ENCODE measurements around the gene PHACTR3. TPM values are rescaled to one million over a fixed set of nuclear protein-coding genes. Genes with fewer than 3 reads are reported as not detected.

The PHACTR3 gene
- total and polyA plus RNA-seq, 7 experiments from 2014 or later: 0.49 TPM; not detected in 6

DNA sequence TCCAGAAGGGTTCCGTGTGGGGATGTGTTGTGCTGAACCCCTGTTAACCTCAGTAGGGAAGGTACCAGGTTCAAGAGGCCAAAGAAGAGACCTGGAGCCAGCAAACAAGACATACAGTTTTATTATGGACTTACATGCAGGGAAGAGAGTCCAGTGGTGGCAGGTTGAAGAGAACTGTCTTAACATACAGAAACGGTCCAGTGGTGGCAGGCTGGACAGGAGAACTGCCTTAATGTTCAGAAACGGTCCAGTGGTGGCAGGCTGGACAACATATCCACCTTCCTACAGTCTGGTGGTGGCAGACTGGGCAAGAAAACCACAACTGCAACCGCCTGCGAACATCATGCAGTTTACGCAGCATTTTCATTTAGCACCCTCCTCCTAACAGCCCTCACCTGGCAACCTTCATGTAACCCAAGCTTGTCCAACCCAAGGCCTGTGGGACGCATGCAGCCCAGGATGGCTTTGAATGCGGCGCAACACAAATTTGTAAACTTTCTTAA is 75.9 kb downstream of the PHACTR3 start:
- Histone ChIP-seq H3K4me1 (ENCODE audit: control insufficient read depth in 2 of 2, insufficient read depth in 2 of 2, low read length in 2 of 2) (no peaks in the 10 kb centered on the region), H3K27me3 (ENCODE audit: control insufficient read depth in 2 of 2, insufficient read depth in 2 of 2, low read length in 2 of 2) (no peaks in the 10 kb centered on the region), H3K36me3 (ENCODE audit: control insufficient read depth in 2 of 3, insufficient read depth in 3 of 3, low read length in 3 of 3) (no peaks in the 10 kb centered on the region), H3K27ac (ENCODE audit: low read depth, low read length) (no peak overlapping the region), H3K9me3 (ENCODE audit: control insufficient read depth in 2 of 3, low read length in 3 of 3) (no peaks in the 10 kb centered on the region), H3K4me3 (ENCODE audit: low read length) (no peak overlapping the region)
- peaks cover 0 to 3% (median 0%) of the 10 kb centered on the region in 11 donors for H3K9me3 Mint-ChIP-seq
- no peaks in the 10 kb centered on the region for H3K4me1 Mint-ChIP-seq
- CTCF ChIA-PET: no interaction called here
- intact Hi-C loops (cut with micrococcal nuclease): no loop called here
- no peak for ATAC-seq
- H3K27ac Mint-ChIP-seq: no peak overlapping the region
- peaks cover 9 to 44% (median 30%) of the 10 kb centered on the region in 5 donors for H3K27me3 Mint-ChIP-seq
- no peak overlapping the region for H3K4me3 Mint-ChIP-seq
- no peak for DNase-seq
- no peaks in the 10 kb centered on the region for H3K36me3 Mint-ChIP-seq
- POLR2A ChIA-PET: no interaction called here

DNA sequence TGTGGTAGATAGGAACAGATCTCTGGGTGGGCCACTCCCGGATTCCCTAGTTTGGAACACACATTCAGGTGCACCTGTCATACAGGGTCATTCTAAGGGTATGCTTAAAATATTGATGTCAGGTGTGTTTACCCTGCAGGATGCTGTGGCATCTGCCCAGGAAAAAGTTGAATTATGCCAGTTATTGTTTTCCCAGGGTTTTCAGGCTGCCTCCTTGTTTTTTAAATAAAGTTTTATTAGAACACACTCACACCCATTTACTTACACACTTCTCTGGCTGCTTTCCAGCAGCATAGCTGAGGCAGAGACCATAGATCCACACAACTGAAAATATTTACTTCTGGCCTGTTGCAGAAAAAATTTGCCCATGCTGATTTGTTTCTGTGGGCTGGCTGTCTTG is 76.5 kb downstream of the PHACTR3 start:
- no peak for ATAC-seq
- H3K9me3 ChIP-seq (ENCODE audit: control insufficient read depth in 2 of 3, low read length in 3 of 3): no peaks in the 10 kb centered on the region
- Mint-ChIP-seq H3K9me3 (peaks cover 0 to 3% (median 0%) of the 10 kb centered on the region in 11 donors), H3K27ac (no peak overlapping the region), H3K27me3 (peaks cover 9 to 38% (median 30%) of the 10 kb centered on the region in 5 donors), H3K4me3 (no peak overlapping the region), H3K36me3 (no peaks in the 10 kb centered on the region), H3K4me1 (no peaks in the 10 kb centered on the region)
- no peaks in the 10 kb centered on the region for H3K36me3 ChIP-seq (ENCODE audit: control insufficient read depth in 2 of 3, insufficient read depth in 3 of 3, low read length in 3 of 3)
- no peak for DNase-seq
- POLR2A ChIA-PET: no interaction called here
- intact Hi-C loops (cut with micrococcal nuclease): no loop called here
- no peaks in the 10 kb centered on the region for H3K4me1 ChIP-seq (ENCODE audit: control insufficient read depth in 2 of 2, insufficient read depth in 2 of 2, low read length in 2 of 2)
- CTCF ChIA-PET: no interaction called here
- no peak overlapping the region for H3K4me3 ChIP-seq (ENCODE audit: low read length)
- H3K27me3 ChIP-seq (ENCODE audit: control insufficient read depth in 2 of 2, insufficient read depth in 2 of 2, low read length in 2 of 2): no peaks in the 10 kb centered on the region
- H3K27ac ChIP-seq (ENCODE audit: low read depth, low read length): no peak overlapping the region

DNA sequence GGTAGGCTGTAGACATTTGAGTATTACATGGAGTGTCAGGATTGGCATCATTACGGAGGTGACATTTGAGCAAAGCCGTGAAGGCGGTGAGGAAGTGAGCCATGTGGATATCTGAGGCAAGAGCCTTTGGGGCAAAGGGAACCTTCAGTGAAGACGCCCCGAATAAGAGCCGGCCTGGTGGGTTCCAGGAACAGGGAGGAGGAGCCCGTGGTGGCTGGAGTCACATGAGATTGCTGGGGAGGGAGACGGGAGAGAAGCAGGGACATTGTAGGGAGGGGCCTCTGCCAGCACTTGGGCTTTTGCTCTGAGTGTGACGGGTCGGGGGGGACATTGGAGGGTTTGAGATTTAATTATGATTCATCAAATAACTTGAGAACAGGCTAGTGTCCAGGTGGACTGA is 78.3 kb downstream of the PHACTR3 start:
- Histone ChIP-seq H3K36me3 (ENCODE audit: control insufficient read depth in 2 of 3, insufficient read depth in 3 of 3, low read length in 3 of 3) (no peaks in the 10 kb centered on the region), H3K4me1 (ENCODE audit: control insufficient read depth in 2 of 2, insufficient read depth in 2 of 2, low read length in 2 of 2) (no peaks in the 10 kb centered on the region), H3K27ac (ENCODE audit: low read depth, low read length) (no peak overlapping the region), H3K27me3 (ENCODE audit: control insufficient read depth in 2 of 2, insufficient read depth in 2 of 2, low read length in 2 of 2) (no peaks in the 10 kb centered on the region), H3K9me3 (ENCODE audit: control insufficient read depth in 2 of 3, low read length in 3 of 3) (no peaks in the 10 kb centered on the region), H3K4me3 (ENCODE audit: low read length) (no peak overlapping the region)
- intact Hi-C loops (cut with micrococcal nuclease): no loop called here
- POLR2A ChIA-PET: no interaction called here
- no peak for DNase-seq
- Mint-ChIP-seq H3K27me3 (peaks cover 4 to 28% (median 21%) of the 10 kb centered on the region in 5 donors), H3K4me1 (no peaks in the 10 kb centered on the region), H3K4me3 (no peak overlapping the region), H3K36me3 (no peaks in the 10 kb centered on the region), H3K9me3 (peaks cover 0 to 3% (median 0%) of the 10 kb centered on the region in 11 donors), H3K27ac (no peak overlapping the region)
- no peak for ATAC-seq
- CTCF ChIA-PET: no interaction called here

DNA sequence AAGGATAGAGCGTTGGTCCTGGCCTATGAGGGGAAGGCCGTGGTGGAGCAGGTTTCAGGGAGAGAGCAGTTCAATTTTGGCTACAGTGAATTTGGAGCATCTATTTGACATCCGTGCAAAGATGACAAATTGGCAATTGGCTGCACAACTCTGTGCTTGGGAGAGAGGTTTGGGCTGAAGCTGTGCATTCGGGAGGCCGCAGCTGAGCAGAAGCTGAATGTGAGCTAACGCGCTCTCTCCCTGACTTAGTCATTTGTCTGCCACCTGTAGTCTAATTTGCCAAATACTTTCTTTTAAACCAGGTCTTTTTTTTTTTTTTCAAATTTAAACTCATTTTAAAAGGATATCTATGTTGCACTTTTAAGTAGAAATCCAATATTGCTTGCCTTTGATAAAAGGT is 78.8 kb downstream of the PHACTR3 start:
- POLR2A ChIA-PET: no interaction called here
- ATAC-seq (no peak), DNase-seq (no peak)
- H3K36me3 Mint-ChIP-seq: no peaks in the 10 kb centered on the region
- H3K4me3 Mint-ChIP-seq: no peak overlapping the region
- peaks cover 0 to 3% (median 0%) of the 10 kb centered on the region in 11 donors for H3K9me3 Mint-ChIP-seq
- H3K4me3 ChIP-seq (ENCODE audit: low read length): no peak overlapping the region
- CTCF ChIA-PET: no interaction called here
- no peaks in the 10 kb centered on the region for H3K4me1 Mint-ChIP-seq
- H3K4me1 ChIP-seq (ENCODE audit: control insufficient read depth in 2 of 2, insufficient read depth in 2 of 2, low read length in 2 of 2): no peaks in the 10 kb centered on the region
- intact Hi-C loops (cut with micrococcal nuclease): no loop called here
- H3K27ac ChIP-seq (ENCODE audit: low read depth, low read length): no peak overlapping the region
- no peaks in the 10 kb centered on the region for H3K9me3 ChIP-seq (ENCODE audit: control insufficient read depth in 2 of 3, low read length in 3 of 3)
- no peak overlapping the region for H3K27ac Mint-ChIP-seq
- H3K27me3 ChIP-seq (ENCODE audit: control insufficient read depth in 2 of 2, insufficient read depth in 2 of 2, low read length in 2 of 2): no peaks in the 10 kb centered on the region
- H3K36me3 ChIP-seq (ENCODE audit: control insufficient read depth in 2 of 3, insufficient read depth in 3 of 3, low read length in 3 of 3): no peaks in the 10 kb centered on the region
- H3K27me3 Mint-ChIP-seq: peaks cover 0 to 22% (median 15%) of the 10 kb centered on the region in 5 donors

DNA sequence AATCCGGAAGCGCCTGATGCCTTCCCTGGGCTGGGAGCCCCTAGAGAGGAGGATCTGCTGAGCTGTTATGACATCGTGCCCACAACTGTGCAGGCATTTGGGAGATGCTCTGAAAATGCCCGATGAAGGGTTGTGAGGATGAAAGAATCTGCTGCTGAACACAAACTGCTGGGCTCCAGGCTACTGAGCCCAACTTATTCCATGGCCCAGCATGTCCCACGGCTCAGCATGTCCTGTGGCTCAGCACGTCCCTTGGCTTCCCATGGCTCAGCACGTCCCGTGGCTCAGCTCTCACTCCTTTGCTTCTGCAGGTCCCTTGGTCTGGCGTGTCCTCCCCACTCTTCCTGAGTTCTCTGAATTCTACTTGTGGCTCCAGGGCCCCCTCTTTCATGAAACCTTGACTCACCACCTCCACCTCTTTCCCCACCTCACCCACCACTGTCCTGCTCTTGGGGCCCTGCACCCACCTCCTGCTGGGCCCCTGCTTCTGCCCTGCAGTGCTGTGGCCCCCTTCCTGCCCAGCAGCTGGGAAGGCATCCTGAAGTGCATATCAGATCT is 80.4 kb downstream of the PHACTR3 start:
- no peaks in the 10 kb centered on the region for H3K36me3 Mint-ChIP-seq
- Histone ChIP-seq H3K4me1 (ENCODE audit: control insufficient read depth in 2 of 2, insufficient read depth in 2 of 2, low read length in 2 of 2) (no peaks in the 10 kb centered on the region), H3K36me3 (ENCODE audit: control insufficient read depth in 2 of 3, insufficient read depth in 3 of 3, low read length in 3 of 3) (no peaks in the 10 kb centered on the region), H3K27me3 (ENCODE audit: control insufficient read depth in 2 of 2, insufficient read depth in 2 of 2, low read length in 2 of 2) (no peaks in the 10 kb centered on the region), H3K27ac (ENCODE audit: low read depth, low read length) (no peak overlapping the region), H3K9me3 (ENCODE audit: control insufficient read depth in 2 of 3, low read length in 3 of 3) (no peaks in the 10 kb centered on the region), H3K4me3 (ENCODE audit: low read length) (no peak overlapping the region)
- ChIA-PET CTCF (no interaction called here), POLR2A (no interaction called here)
- no peak overlapping the region for H3K4me3 Mint-ChIP-seq
- intact Hi-C loops (cut with micrococcal nuclease): no loop called here
- ATAC-seq (no peak), DNase-seq (no peak)
- peaks cover 0 to 3% (median 0%) of the 10 kb centered on the region in 11 donors for H3K9me3 Mint-ChIP-seq
- H3K4me1 Mint-ChIP-seq: no peaks in the 10 kb centered on the region
- no peak overlapping the region for H3K27ac Mint-ChIP-seq
- peaks cover 0 to 17% (median 9%) of the 10 kb centered on the region in 5 donors for H3K27me3 Mint-ChIP-seq

DNA sequence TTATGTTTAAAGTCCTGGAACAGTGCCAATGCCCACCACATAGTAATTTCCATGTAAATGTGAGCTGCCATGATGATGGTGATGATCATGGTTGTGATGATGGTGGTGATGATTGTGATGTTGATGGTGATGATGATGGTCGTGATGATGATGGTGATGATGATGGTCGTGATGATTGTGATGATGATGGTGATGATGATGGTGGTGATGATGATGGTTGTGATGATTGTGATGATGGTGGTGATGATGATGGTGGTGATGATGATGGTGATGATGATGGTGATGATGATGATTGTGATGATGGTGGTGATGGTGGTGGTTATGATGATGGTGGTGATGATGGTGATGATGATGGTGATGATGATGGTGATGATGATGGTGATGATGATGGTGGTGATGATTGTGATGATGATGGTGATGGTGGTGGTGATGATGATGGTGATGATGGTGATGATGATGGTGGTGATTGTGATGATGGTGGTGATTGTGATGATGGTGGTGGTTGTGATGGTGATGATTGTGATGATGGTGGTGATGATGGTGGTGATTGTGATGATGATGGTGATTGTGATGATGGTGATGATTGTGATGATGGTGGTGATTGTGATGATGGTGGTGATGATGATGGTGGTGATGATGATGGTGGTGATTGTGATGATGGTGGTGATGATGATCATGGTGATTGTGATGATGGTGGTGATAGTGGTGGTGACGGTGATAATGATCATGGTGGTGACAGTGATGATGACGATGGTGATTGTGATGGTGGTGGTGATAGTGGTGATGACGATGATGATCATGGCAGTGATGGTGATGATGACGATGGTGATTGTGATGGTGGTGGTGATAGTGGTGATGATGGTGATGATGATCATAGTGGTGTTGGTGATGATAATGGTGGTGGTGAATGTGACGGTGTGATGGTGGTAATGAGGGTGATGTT is 82.3 kb downstream of the PHACTR3 start:
- Mint-ChIP-seq H3K27ac (no peak overlapping the region), H3K4me3 (no peak overlapping the region), H3K27me3 (peaks cover 0 to 24% (median 9%) of the 10 kb centered on the region in 5 donors), H3K4me1 (no peaks in the 10 kb centered on the region), H3K36me3 (no peaks in the 10 kb centered on the region), H3K9me3 (peaks cover 0 to 3% (median 0%) of the 10 kb centered on the region in 11 donors)
- ATAC-seq (no peak), DNase-seq (no peak)
- ChIA-PET CTCF (no interaction called here), POLR2A (no interaction called here)
- H3K9me3 ChIP-seq (ENCODE audit: control insufficient read depth in 2 of 3, low read length in 3 of 3): no peaks in the 10 kb centered on the region
- H3K4me3 ChIP-seq (ENCODE audit: low read length): no peak overlapping the region
- no peaks in the 10 kb centered on the region for H3K4me1 ChIP-seq (ENCODE audit: control insufficient read depth in 2 of 2, insufficient read depth in 2 of 2, low read length in 2 of 2)
- intact Hi-C loops (cut with micrococcal nuclease): no loop called here
- no peak overlapping the region for H3K27ac ChIP-seq (ENCODE audit: low read depth, low read length)
- H3K36me3 ChIP-seq (ENCODE audit: control insufficient read depth in 2 of 3, insufficient read depth in 3 of 3, low read length in 3 of 3): no peaks in the 10 kb centered on the region
- no peaks in the 10 kb centered on the region for H3K27me3 ChIP-seq (ENCODE audit: control insufficient read depth in 2 of 2, insufficient read depth in 2 of 2, low read length in 2 of 2)

Measured in naive thymus-derived CD4-positive, alpha-beta T cell (primary cell).